K562 (cell line): ENCODE measurements around the gene MYMX. TPM values are rescaled to one million over a fixed set of nuclear protein-coding genes. Genes with fewer than 3 reads are reported as not detected.

Source experiments
- ARID4B ChIP-seq: sonication (generic); formaldehyde crosslinking; IDR thresholded peaks from 2 replicates; pipeline ENCODE4 v1.8.0; 2022; ENCODE audit warnings: mild to moderate bottlenecking, missing genetic modification reagents
- CCAR2 ChIP-seq: fragments of 200-400 bp; formaldehyde crosslinking; IDR thresholded peaks from 2 replicates; pipeline ENCODE4 v1.6.1; 2017; ENCODE audit warnings: mild to moderate bottlenecking, low read depth, low read length
- GATAD2B ChIP-seq: fragments of 450-650 bp; IDR thresholded peaks from 2 replicates; pipeline ENCODE4 v1.6.1; 2017; ENCODE audit warnings: mild to moderate bottlenecking, borderline replicate concordance
- HDAC2 ChIP-seq: fragments of 450-650 bp; IDR thresholded peaks from 2 replicates; pipeline ENCODE4 v1.6.1; 2016; ENCODE audit warnings: mild to moderate bottlenecking
- HDAC6 ChIP-seq: IDR thresholded peaks from 2 replicates; pipeline ENCODE4 v1.6.1; 2012; ENCODE audit warnings: low read depth, mild to moderate bottlenecking, control low read depth, inconsistent platforms, low read length, moderate library complexity
- MAX ChIP-seq: sonication (generic); formaldehyde crosslinking; IDR thresholded peaks from 2 replicates; pipeline ENCODE4 v1.9.0; 2022; ENCODE audit warnings: mild to moderate bottlenecking, missing genetic modification reagents
- MTF1 ChIP-seq: fragments of 250-450 bp; sonication (Bioruptor Pico); IDR thresholded peaks from 2 replicates; pipeline ENCODE4 v1.9.0; 2021; ENCODE audit warnings: moderate library complexity, mild to moderate bottlenecking, inconsistent platforms, borderline replicate concordance
- PKNOX1 ChIP-seq: fragments of 450-650 bp; IDR thresholded peaks from 2 replicates; pipeline ENCODE4 v1.6.1; 2016
- THAP12 ChIP-seq: fragments of 250-450 bp; sonication (Bioruptor Pico); IDR thresholded peaks from 2 replicates; pipeline ENCODE4 v1.9.0; 2021; ENCODE audit warnings: mild to moderate bottlenecking, inconsistent platforms
- TSC22D4 ChIP-seq: fragments of 450-650 bp; IDR thresholded peaks from 2 replicates; pipeline ENCODE4 v1.6.1; 2016; ENCODE audit warnings: missing genetic modification characterization, missing biosample characterization, control low read depth
- ZNF280B ChIP-seq: fragments of 250-450 bp; sonication (Bioruptor Pico); IDR thresholded peaks from 2 replicates; pipeline ENCODE4 v1.5.1; 2021; ENCODE audit warnings: mild to moderate bottlenecking
- ZSCAN29 ChIP-seq: fragments of 450-650 bp; IDR thresholded peaks from 2 replicates; pipeline ENCODE4 v1.6.1; 2017
- polyA plus RNA-seq, 8 experiments: library from polyadenylated mRNA; depleted of rRNA in 4 of 8; stranded (reverse) in 5 of 8; unstranded in 3 of 8; fragments of >200 nt; fragmentation: Nextera tagmentation in 2 of 8; fragmentation: Illumina TruSeq in 1 of 8; extraction: Ambion mirVana in 2 of 8; extraction: Trizol in 1 of 8; gene quantifications; 2 replicates each; pipeline versions ENCODE4 v1.2.1 to v1.2.3, GENCODE V29; 2011 to 2014; ENCODE audit warnings: inconsistent platforms in 1 of 8, missing spikeins in 1 of 8
- total RNA-seq, 7 experiments: library from RNA; depleted of rRNA in 6 of 7; stranded (reverse); fragments of >200 nt in 6 of 7; fragmentation: Illumina TruSeq in 2 of 7; extraction: Trizol in 2 of 7; gene quantifications; 2 replicates each; pipeline versions ENCODE4 v1.2.1 to v1.2.3, GENCODE V29; 2011 to 2021; ENCODE audit warnings: low replicate concordance in 1 of 7

The MYMX gene
- total and polyA plus RNA-seq, 9 of the 15 experiments (the other 6 are each of a cell fraction or from before 2014, with no cell fraction given): 0.12 TPM; not detected in 8

- TF ChIP-seq THAP12 (CRISPR knock-in tag): no peak
- TF ChIP-seq HDAC2: no peak
- no peak for TF ChIP-seq MAX (CRISPR knock-in tag)
- TF ChIP-seq CCAR2: no peak
- TF ChIP-seq ARID4B (CRISPR knock-in tag): no peak
- peak; percentile 46; the same call in 1 of the 2 replicates for TF ChIP-seq PKNOX1
- no peak for TF ChIP-seq ZNF280B
- no peak for TF ChIP-seq HDAC6
- TF ChIP-seq MTF1: no peak
- no peak for TF ChIP-seq ZSCAN29
- no peak for TF ChIP-seq GATAD2B
- TF ChIP-seq TSC22D4 (tag): no peak
Observed at GRCh38 chr6:44226368-44227147, 9.8 kb downstream of the MYMX start (continued).
